GM21381 (cell line): ENCODE measurements around the gene HINFP.
"Not testable (repeated sequence)": the region's sequence is repeated elsewhere in the genome, so short reads cannot be mapped to it uniquely, and the experiment has no call there.

Experiments used
- ATAC-seq: cut with Tn5 transposase; IDR thresholded peaks from one replicate; pipeline ENCODE4 v1.9.1; 2021; ENCODE audit warnings: mild to moderate bottlenecking, moderate library complexity; ENCODE audit not compliant: unreplicated experiment

The HINFP gene

DNA sequence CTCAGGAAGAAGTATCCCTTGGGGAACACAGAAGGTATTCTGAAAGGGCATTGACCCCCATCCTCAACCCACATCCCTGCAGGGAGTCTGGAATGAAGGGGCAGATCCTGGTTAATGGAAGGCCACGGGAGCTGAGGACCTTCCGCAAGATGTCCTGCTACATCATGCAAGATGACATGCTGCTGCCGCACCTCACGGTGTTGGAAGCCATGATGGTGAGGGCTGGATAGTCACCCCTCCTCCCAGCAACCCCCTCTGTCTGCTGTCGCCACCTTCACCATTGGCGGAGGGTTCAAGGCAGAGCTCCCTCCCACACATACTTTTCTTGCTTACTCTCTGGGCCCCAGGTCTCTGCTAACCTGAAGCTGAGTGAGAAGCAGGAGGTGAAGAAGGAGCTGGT lies 32.8 kb downstream of the HINFP start:
- ATAC-seq, result no peak

DNA sequence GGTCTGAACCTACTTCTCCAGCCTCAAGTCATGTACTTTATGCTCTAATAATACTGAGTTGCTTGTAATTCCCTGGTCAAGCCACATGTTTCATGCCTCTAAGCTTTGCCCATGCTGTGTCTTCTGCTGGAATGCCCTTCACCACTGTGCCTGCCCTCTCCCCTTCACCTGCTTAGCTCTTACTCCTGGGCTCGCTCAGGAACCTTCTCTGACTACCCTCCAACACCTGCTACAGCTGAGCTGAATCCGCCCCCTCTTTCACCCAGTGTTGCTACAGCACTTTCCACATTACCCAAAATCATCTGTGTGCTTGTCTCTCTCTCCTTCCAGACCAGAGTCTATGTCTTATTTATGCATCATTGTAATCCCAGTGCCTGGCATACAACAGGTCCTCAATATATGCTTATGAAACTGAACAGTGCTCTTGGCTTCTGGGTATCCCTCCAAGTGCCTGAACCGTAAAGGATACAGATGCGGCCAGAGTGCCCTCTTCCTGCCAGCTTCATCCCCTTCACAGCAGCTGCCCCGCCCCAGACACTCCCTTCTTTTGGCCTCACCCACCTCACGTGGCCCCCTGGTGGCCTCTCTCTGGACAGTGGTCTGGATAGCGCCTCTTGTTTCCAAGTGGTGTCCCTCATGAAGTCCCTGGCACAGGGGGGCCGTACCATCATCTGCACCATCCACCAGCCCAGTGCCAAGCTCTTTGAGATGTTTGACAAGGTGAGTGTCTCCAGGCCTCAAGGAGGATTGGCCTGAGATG lies 34.5 kb downstream of the HINFP start:
- no peak for ATAC-seq

DNA sequence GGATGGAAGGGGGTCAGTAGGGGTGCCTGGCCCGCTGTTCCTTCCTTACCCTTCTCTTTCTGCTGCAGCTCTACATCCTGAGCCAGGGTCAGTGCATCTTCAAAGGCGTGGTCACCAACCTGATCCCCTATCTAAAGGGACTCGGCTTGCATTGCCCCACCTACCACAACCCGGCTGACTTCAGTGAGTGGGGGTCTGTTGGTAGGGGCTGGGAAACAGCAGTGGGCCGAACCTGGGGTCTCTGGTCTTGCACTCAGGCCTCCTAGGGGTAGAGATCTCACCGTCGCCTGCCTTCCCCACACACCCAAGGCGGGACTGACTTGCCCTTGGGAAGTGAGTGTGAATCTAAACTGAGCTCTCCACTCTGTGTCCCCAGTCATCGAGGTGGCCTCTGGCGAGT lies 35.1 kb downstream of the HINFP start:
- no peak for ATAC-seq

DNA sequence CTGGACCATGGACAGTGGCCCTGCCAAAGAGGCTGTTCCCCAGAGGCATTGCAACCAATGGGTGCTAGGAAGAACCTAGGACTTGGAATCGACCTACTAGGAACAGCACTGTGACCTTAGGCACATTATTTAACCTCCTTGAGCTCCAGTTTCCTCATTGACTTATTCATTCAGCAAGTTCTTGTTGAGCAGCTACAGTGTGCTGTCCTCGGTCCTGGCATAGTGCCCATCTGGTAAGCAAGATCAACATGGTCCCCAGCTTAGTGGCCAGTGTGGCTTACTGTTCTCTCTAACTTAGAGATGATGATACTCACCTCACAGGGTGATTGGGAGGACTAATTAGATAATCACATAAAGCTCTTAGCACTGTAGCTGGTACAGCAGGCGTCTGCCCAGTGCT lies 35.7 kb downstream of the HINFP start:
- no peak for ATAC-seq

DNA sequence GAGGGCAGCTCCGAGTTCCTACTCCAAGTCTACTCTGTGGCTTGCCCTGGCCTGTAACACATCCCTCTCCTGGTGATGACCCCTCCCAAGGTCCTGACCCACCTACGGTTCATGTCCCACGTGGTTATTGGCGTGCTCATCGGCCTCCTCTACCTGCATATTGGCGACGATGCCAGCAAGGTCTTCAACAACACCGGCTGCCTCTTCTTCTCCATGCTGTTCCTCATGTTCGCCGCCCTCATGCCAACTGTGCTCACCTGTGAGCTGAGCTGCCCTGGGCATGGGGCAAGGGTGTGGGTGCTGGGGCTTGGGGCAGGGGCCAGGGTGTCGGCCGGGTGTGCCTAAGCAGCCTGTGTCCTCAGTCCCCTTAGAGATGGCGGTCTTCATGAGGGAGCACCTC lies 37.1 kb downstream of the HINFP start:
- ATAC-seq, result no peak

DNA sequence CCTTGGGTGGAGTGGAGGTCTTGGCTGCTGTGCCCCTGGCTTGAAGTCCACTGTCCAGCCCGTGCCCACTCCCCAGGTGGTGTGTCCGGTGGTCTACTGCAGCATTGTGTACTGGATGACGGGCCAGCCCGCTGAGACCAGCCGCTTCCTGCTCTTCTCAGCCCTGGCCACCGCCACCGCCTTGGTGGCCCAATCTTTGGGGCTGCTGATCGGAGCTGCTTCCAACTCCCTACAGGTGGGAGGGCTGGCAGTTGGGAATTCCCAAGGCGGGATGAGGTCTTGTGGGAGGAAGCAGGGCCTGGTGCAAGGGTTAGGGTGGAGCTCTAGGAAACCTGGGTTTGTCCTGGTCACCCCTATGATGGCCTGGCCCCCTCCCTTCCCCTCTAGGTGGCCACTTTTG lies 38.8 kb downstream of the HINFP start:
- ATAC-seq, result no peak

DNA sequence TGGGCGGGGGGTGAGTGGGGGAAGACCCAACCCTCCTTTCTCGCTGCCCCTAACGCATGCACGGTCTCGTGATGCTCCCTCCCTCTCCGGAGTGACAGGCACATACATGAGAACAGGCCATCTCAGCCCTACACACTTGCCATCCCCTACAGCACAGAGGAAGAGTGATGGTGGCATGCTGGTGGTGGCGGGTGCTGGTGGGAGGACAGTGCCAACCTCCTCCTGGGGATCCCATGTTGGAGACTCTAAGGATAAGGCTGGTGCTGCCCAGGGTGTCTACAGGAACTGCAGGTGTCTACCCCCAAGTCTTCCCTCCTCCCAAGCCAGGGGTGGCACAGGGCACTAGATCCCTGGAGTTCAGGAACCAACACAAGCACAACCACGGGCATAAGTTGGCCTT lies 40.5 kb downstream of the HINFP start:
- ATAC-seq, result no peak

DNA sequence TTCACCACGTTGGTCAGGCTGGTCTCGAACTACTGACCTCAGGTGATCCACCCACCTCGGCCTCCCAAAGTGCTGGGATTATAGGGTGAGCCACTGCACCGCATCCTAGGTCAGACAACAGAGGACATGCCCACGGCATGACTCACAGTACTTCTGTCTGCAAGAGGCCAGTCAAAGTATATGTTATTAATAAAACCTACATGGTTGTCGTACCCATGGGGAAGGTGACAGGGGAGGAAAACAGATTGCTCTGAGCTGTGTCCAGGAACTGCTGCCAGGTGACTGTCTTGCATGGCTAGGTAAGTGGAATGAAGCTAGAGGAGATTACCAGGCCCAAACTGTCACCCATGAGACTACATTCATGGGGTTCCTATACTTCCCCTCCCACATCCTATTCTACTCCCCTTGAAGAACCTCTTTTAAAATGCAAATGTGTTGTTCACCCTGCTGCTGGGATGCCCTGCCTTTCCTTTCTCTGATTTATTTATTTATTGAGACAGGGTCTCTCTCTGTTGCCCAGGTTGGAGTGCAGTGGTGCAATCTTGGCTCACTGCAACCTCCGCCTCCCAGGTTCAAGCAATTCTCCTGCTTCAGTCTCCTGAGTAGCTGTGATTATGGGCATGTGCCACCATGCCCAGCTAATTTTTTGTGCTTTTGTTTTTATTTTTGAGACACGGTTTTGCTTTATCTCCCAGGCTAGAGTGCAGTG lies 45.1 kb downstream of the HINFP start:
- no peak for ATAC-seq

DNA sequence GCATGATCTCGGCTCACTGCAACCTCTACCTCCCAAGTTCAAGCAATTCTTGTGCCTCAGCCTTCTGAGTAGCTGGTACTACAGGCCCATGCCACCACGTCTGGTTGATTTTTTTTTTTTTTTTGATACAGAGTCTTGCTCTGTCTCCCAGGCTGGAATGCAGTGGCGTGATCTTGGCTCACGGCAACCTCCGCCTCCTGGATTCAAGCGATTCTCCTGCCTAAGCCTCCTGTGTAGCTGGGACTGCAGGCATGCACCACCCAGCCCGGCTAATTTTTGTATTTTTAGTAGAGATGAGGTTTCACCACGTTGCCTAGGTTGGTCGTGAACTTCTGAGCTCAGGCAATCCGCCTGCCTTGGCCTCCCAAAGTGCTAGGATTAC lies 45.7 kb downstream of the HINFP start:
- not testable (repeated sequence) for ATAC-seq

DNA sequence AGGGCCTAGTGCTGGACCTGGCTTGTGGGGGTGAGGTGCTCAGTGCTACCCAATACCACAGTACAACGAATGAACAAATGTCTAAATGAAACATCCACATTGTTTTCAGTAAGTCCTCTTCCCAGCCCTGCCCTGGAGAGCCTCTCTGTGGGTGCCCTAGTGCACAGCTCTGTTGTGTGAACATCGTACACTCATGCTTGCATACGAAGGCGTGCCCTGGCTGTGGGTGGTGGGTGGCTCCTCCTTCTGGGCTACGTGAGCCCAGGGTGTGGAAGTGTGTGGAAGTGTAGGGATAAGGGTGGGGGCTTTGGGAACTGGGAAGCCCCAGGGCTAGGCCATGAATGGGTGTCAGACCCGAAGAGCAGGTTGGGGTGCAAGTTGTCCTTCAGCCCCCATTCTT lies 46.6 kb downstream of the HINFP start:
- ATAC-seq, result no peak

DNA sequence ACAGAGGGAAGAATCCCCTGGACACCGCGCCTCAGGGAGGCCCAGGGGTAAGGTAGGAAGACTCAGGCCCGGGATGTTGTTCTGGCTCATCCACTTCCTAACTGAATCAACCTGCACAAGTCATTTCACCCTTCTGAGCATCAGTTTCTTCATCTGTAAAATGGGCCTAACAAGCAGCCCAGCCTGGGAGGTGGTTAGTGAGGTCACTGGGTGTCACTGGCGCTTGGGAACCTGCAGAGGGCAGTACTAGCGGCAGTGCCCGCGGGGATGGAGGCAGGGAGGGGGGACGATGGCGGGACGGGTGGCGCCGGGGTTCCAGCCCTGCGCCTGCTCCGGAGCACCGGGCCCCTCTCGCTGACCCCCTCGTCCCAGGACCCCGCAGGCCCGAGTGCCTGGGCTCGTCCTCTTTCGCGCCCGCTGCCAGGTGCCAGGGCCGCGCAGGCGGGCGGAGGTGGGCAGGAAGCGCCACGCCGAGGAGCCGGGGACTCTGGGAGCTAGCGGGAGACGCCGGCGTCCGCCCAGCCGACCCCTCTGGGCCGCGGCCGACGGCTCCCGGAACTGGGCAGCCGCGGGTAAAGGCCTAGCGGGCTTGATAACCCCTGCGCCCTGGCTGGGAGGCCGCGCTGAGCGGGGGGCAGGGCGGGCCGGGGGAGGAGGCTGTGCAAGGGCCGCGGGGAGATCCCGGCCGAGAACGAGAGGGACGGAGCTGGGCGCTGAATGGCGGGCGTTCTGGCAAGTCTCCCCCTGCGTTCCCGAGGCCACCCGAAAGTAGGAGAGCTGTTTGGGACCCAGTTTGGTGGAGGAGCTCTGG lies 47.3 kb downstream of the HINFP start, which contains the start of gene NLRX1:
NLRX1 (plus strand) TSS at position 255 of the 811 bp plus-strand sequence. CDS start 2,679 bp downstream, outside the sequence.
- ATAC-seq, result peak; percentile 91

DNA sequence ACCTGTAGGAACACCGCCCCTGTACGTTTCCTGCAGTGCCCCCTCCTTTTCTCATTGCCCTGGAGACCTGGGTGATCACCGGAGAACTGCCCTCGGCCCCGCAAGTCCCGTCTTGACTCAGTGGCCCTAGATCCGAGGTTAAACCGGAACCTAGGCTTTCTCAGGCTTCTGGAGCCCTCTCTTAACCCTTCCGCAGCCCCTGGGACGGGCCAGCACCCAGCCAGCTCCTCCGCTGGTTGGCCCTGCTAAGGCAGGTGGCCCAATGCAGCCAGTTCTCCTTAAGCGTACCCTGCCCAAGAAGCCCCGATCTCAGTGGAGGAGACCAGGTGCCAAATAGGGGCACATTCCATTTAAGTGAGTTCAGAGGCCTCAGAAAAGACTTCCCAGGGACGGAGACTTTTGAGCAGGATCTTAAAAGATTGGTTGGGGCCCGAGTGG lies 47.9 kb downstream of the HINFP start:
- ATAC-seq, result peak; percentile 20

DNA sequence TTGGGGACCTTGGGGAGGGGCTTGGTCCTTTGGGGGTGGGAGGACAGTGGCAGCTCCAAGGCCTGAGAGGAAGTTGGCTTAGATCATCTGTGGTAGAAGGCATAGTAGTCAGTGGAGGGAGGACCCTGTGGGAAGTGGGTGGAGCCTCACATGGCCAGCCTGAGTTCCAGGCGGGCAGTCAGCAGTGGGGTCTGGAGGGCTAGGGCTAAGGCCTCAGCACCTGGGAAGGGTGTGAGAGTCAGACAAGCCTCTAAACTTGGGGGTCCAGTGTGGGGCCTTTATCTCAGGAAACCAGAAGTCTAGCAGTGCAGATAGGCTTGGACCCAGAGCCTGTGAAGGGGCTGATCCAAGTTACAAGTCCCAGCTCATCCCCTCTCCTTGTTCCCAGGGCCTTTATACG lies 51.1 kb downstream of the HINFP start:
- ATAC-seq, result no peak

DNA sequence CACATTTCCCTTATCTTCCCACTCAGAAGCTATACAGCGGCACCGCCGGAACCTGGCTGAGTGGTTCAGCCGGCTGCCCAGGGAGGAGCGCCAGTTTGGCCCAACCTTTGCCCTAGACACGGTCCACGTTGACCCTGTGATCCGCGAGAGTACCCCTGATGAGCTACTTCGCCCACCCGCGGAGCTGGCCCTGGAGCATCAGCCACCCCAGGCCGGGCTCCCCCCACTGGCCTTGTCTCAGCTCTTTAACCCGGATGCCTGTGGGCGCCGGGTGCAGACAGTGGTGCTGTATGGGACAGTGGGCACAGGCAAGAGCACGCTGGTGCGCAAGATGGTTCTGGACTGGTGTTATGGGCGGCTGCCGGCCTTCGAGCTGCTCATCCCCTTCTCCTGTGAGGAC lies 52.1 kb downstream of the HINFP start:
- no peak for ATAC-seq

DNA sequence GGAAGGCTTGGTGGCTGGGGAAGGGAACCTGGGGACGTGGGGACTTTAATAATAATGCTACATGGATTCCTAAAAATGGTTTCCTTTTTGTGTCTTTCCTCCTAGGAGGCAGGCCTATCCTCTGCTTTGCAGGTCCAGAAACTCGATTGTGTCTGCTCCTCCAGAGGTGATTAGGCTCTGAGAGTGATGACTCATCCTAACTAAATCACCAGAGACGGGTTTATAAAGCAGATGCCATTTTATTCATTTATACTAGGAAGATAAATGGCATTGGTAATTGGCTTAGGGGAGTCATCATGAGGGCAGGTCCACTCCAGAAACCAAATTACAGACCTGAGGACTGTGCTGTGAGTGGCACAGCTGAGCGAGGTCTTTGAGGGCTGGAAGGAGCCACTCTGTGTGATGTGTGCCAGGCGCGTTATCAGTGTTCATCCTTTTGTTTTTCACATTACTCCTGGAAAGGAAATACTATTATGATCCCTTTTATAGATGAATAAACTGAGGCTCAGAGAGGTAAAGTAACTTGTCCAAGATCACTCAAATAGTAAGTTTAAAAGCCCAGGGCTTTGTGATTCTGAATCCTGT lies 54.2 kb downstream of the HINFP start:
- ATAC-seq, result no peak

DNA sequence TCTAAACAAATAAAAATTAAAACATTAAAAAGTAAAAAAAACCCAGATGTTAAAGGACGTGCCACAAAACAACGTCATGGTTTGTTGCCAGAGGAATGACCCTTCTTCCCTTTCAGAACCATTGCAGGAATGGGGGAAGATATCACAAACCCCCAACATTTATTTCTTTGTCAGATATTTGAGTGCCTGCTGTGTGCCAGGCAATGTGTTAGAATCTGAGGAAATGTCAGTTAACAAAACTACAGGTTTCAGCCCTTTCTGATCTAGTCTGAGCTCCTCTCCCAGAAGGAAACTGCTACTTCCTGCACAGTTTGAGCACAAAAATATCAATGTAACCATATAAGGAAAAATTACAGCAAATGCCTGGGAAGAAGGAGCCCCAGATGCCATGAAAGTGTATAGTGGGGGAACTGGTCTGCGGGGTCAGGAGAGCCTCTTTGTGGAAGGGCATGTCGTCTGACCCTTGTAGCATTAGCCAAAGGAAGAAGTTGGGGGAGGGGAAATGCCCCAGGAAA lies 56.8 kb downstream of the HINFP start:
- no peak for ATAC-seq

DNA sequence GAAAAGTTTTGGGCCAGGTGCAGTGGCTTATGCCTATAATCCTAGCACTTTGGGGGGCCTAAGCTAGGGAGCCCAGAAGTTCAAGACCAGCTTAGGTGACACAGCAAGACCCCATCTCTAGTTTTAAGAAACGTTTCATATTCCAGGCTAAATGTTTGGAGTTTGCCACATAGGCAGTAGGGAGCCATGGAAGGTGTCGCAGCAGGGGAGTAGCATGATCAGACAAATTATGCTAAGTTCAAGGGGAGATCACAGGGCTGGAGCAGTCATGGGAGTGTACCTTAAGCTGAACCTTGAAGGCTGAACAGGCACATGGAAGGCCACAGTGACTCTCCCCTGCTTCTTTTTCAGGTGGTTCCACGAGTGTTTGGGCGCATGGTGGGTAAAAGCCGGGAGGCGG lies 58.0 kb downstream of the HINFP start:
- no peak for ATAC-seq

DNA sequence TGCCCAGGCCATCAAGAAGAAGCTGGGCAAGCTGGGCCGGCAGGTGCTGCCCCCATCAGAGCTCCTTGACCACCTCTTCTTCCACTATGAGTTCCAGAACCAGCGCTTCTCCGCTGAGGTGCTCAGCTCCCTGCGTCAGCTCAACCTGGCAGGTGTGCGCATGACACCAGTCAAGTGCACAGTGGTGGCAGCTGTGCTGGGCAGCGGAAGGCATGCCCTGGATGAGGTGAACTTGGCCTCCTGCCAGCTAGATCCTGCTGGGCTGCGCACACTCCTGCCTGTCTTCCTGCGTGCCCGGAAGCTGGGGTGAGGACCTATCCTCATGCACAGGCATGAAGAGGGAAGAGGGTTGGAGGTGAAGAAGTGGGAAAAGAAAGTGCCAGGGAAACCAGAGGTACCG lies 58.6 kb downstream of the HINFP start:
- no peak for ATAC-seq

DNA sequence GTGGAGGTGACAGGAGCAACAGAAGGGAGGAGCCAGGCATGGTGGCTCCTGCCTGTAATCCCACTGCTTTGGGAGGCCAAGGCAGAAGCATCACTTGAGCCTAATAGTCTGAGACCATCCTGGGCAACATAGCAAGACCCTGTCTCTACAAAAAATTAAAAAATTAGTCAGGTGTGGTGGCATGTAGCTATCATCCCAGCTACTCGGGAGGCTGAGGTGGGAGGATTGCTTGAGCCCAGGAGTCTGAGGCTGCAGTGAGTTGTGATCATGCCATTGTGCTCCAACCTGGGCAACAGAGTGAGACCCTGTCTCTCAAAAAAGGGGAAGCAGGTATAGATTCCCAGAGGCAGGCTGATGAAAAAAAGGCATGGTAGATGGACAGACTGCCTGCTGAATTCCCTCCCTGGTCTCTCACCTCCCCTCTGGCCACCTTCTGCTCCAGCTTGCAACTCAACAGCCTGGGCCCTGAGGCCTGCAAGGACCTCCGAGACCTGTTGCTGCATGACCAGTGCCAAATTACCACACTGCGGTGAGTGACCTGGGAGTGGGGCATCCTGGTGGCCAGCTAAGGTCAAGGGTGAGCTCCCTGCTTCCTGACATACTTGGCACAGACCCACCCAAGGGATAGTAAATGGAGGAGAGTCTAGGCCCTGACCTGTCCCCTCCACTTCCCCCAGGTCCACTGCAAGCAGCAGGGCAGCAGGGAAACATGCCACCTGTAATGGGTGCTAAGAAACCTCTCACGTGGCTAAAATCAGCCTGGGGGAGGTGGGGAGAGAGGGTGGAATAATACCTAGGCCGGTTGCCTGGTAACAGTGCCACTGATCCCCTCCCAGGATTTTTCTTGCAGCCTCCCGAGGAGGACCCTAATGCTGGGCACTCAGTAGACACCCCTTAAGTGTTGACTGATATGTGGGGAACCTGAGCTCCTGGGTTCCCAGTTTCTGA lies 59.6 kb downstream of the HINFP start:
- ATAC-seq, result no peak
